Esophagus squamous epithelium (tissue), 5 donors: Measurements from ENCODE around the gene GABRR1. TPM values are rescaled to one million over a fixed set of nuclear protein-coding genes. Genes with fewer than 3 reads are reported as not detected.

Experiments
- DNase-seq: peaks from one replicate; lab custom pipeline; 2025; lab: John Stamatoyannopoulos, UW
- H3K27ac ChIP-seq, 4 donors: fragments of 200-600 bp; sonication (generic); one replicate each; pipeline ENCODE4 v1.5.1; 2016 to 2019; ENCODE audit warnings: mild to moderate bottlenecking in 1 of 4
- H3K27me3 ChIP-seq, 4 donors: fragments of 200-600 bp; sonication (generic); 1 replicate in 3 of 4; 2 replicates in 1 of 4; pipeline versions ENCODE4 v1.5.1 to v1.6.0; 2017 to 2021; ENCODE audit warnings: antibody characterized with exemption in 1 of 4
- H3K36me3 ChIP-seq, 3 donors: fragments of 200-600 bp; sonication (generic); one replicate each; pipeline ENCODE4 v1.5.1; 2016 to 2019
- H3K4me1 ChIP-seq, 3 donors: fragments of 200-600 bp; sonication (generic); one replicate each; pipeline ENCODE4 v1.5.1; 2017 to 2019
- H3K4me3 ChIP-seq, 4 donors: fragments of 200-600 bp; sonication (generic); 1 replicate in 3 of 4; 2 replicates in 1 of 4; pipeline ENCODE4 v1.5.1; 2016 to 2019; ENCODE audit warnings: mild to moderate bottlenecking in 2 of 4, moderate library complexity in 1 of 4
- H3K9me3 ChIP-seq, 3 donors: fragments of 200-600 bp; sonication (generic); one replicate each; pipeline ENCODE4 v1.5.1; 2016 to 2019
- POLR2A ChIP-seq, 4 donors: fragments of 450-650 bp; IDR thresholded peaks; one replicate each; pipeline ENCODE4 v1.6.1; 2017; ENCODE audit warnings: antibody characterized with exemption in 4 of 4, mild to moderate bottlenecking in 4 of 4, moderate library complexity in 3 of 4
- WGBS, 2 donors: methylation state at CpG; one replicate each; pipeline ENCODE4 v1.1.5; 2018; 5-methylcytosine and 5-hydroxymethylcytosine counted together
- intact Hi-C: fragments of 100-400 bp; cut with DNase I; formaldehyde crosslinking; loops from one replicate; pipeline ENCODE4 v1.15.0; 2022
- total RNA-seq, 4 donors: library from RNA; depleted of rRNA; stranded (reverse); fragments of >200 nt; gene quantifications; one replicate each; pipeline ENCODE4 v1.1.0, GENCODE V29; 2016
- TF ChIP-seq, protein P1 (sequence below), 6 experiments: fragments of 450-650 bp in 4 of 6; fragments of 200-600 bp in 2 of 6; sonication (generic) in 2 of 6; IDR thresholded peaks; one replicate each; pipeline ENCODE4 v1.5.1; 2016 to 2019; ENCODE audit warnings: antibody characterized with exemption in 6 of 6, mild to moderate bottlenecking in 4 of 6, moderate library complexity in 4 of 6
- donor health status: DM: yes; HTN: yes; CAD: no.

Gene GABRR1
- total RNA-seq, 4 donors from 2014 or later: 1.5 TPM; not detected in 3

GRCh38 chr6:89257781-89258180 lies 40.6 kb upstream of the GABRR1 start:
- no peaks in the 10 kb centered on the region for H3K4me1 ChIP-seq
- WGBS, 2 donors: 80 to 87% methylated on average over 4 of the region's 4 CpGs
- no peak overlapping the region for H3K27ac ChIP-seq
- no peaks in the 10 kb centered on the region for H3K27me3 ChIP-seq
- intact Hi-C loops: no loop called here
- TF ChIP-seq, protein P1, sequence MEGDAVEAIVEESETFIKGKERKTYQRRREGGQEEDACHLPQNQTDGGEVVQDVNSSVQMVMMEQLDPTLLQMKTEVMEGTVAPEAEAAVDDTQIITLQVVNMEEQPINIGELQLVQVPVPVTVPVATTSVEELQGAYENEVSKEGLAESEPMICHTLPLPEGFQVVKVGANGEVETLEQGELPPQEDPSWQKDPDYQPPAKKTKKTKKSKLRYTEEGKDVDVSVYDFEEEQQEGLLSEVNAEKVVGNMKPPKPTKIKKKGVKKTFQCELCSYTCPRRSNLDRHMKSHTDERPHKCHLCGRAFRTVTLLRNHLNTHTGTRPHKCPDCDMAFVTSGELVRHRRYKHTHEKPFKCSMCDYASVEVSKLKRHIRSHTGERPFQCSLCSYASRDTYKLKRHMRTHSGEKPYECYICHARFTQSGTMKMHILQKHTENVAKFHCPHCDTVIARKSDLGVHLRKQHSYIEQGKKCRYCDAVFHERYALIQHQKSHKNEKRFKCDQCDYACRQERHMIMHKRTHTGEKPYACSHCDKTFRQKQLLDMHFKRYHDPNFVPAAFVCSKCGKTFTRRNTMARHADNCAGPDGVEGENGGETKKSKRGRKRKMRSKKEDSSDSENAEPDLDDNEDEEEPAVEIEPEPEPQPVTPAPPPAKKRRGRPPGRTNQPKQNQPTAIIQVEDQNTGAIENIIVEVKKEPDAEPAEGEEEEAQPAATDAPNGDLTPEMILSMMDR (IDR thresholded peaks at IDR 0.05): no peak
- no peak for TF ChIP-seq POLR2A (IDR thresholded peaks at IDR 0.05)
- no peak overlapping the region for H3K4me3 ChIP-seq
- H3K9me3 ChIP-seq: no peaks in the 10 kb centered on the region
- H3K36me3 ChIP-seq: no peaks in the 10 kb centered on the region
- no peak for DNase-seq

DNA sequence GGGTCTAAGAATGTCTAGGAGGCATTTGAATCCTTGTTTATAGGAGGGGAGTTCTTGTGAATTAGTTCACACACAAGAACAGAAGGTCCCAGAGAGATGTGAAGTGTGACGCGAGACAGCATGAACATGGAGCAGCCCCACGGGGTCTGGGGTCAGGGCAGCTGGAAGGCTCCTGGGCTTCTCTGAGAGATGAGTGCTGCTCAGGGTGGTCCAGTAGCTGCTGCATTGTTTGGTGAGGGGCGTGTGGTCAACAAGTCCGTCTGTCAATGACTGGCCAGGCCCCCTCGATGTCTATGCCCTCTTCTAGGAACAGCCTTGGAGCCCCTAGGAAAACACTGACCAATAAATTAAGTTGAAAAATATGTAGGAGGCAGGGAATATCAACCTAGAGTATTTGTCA lies 40.2 kb upstream of the GABRR1 start:
- Histone ChIP-seq H3K27ac (no peak overlapping the region), H3K4me3 (no peak overlapping the region), H3K9me3 (no peaks in the 10 kb centered on the region), H3K4me1 (no peaks in the 10 kb centered on the region), H3K36me3 (no peaks in the 10 kb centered on the region), H3K27me3 (no peaks in the 10 kb centered on the region)
- TF ChIP-seq POLR2A (IDR thresholded peaks at IDR 0.05): no peak
- TF ChIP-seq, protein P1 (IDR thresholded peaks at IDR 0.05): no peak
- no peak for DNase-seq
- intact Hi-C loops: no loop called here
- WGBS, 2 donors: 84 to 94% methylated on average over 6 of the region's 6 CpGs

- DNase-seq: no peak
These were observed 38.3 kb upstream of the GABRR1 start for GRCh38 chr6:89255417-89255816.

DNA sequence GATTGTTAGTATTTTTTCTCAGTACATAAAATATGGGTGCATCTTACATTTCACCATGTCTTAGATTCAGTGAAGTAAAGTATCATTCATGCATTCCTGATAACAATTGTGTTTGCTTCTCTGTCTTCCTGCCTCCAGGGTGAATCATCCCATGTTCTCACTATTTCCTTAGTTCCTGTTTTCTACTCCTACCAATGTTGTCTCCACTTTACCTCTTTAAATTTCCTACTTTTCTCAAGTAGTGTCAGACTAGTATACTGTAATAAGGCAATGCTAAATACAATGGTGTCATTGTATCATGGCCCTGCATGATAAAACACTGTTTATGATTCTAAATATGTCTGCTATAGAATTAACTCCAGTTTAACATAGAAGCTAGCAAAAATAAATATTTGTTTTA lies 37.4 kb upstream of the GABRR1 start:
- Histone ChIP-seq H3K4me1 (no peaks in the 10 kb centered on the region), H3K36me3 (no peaks in the 10 kb centered on the region), H3K9me3 (no peaks in the 10 kb centered on the region), H3K27ac (no peak overlapping the region), H3K27me3 (no peaks in the 10 kb centered on the region), H3K4me3 (no peak overlapping the region)
- TF ChIP-seq, protein P1 (IDR thresholded peaks at IDR 0.05): no peak
- TF ChIP-seq POLR2A (IDR thresholded peaks at IDR 0.05): no peak
- DNase-seq: no peak
- intact Hi-C loops: no loop called here

More at GRCh38 chr6:89255417-89255816, 38.3 kb upstream of the GABRR1 start:
- Histone ChIP-seq H3K9me3 (no peaks in the 10 kb centered on the region), H3K27me3 (no peaks in the 10 kb centered on the region), H3K27ac (no peak overlapping the region), H3K4me3 (no peak overlapping the region), H3K4me1 (no peaks in the 10 kb centered on the region), H3K36me3 (no peaks in the 10 kb centered on the region)
- WGBS, 2 donors: 88 to 96% methylated on average over 4 of the region's 4 CpGs
- intact Hi-C loops: no loop called here
- TF ChIP-seq POLR2A (IDR thresholded peaks at IDR 0.05): no peak
- TF ChIP-seq, protein P1 (IDR thresholded peaks at IDR 0.05): no peak

- Histone ChIP-seq H3K9me3 (no peaks in the 10 kb centered on the region), H3K36me3 (no peaks in the 10 kb centered on the region), H3K27ac (no peak overlapping the region), H3K4me3 (no peak overlapping the region), H3K4me1 (no peaks in the 10 kb centered on the region), H3K27me3 (no peaks in the 10 kb centered on the region)
- intact Hi-C loops: no loop called here
- no peak for DNase-seq
- no peak for TF ChIP-seq POLR2A (IDR thresholded peaks at IDR 0.05)
- TF ChIP-seq, protein P1 (IDR thresholded peaks at IDR 0.05): no peak
- 72 to 80% methylated on average over 2 of the region's 2 CpGs for WGBS, 2 donors
These were observed 35.7 kb upstream of the GABRR1 start for GRCh38 chr6:89252907-89253306.
